OCI-LY1 (cell line): ENCODE results near the gene KLF3.

Experiments
- H2AFZ ChIP-seq: fragments of 200-600 bp; sonication (generic), shearing (Covaris generic); 2 replicates; pipeline ENCODE4 v1.6.0; 2014; ENCODE audit warnings: antibody characterized with exemption, mild to moderate bottlenecking, low read length
- H3F3A ChIP-seq: fragments of 200-600 bp; sonication (generic), shearing (Covaris generic); 2 replicates; pipeline ENCODE4 v1.6.0; 2014; ENCODE audit warnings: mild to moderate bottlenecking, antibody characterized with exemption, low read length, moderate library complexity; ENCODE audit not compliant: insufficient read depth
- H3K27ac ChIP-seq: fragments of 200-600 bp; sonication (generic); 2 replicates; pipeline ENCODE4 v1.5.1; 2014; ENCODE audit warnings: low read length, mixed run types, mild to moderate bottlenecking, low read depth; ENCODE audit not compliant: poor library complexity, severe bottlenecking
- H3K27me3 ChIP-seq: fragments of 200-600 bp; sonication (generic); 2 replicates; pipeline ENCODE4 v1.6.0; 2014; ENCODE audit warnings: antibody characterized with exemption, mild to moderate bottlenecking, low read length, moderate library complexity; ENCODE audit not compliant: insufficient read depth
- H3K36me3 ChIP-seq: fragments of 200-600 bp; sonication (generic); 2 replicates; pipeline ENCODE4 v1.6.1; 2014; ENCODE audit warnings: mild to moderate bottlenecking, antibody characterized with exemption, low read length, moderate library complexity, mixed read lengths; ENCODE audit not compliant: insufficient read depth
- H3K4me1 ChIP-seq: fragments of 200-600 bp; sonication (generic); 2 replicates; pipeline ENCODE4 v1.5.1; 2014; ENCODE audit warnings: mild to moderate bottlenecking, low read length, moderate library complexity; ENCODE audit not compliant: insufficient read depth, severe bottlenecking
- H3K4me2 ChIP-seq: fragments of 200-600 bp; sonication (generic), shearing (Covaris generic); 2 replicates; pipeline ENCODE4 v1.6.1; 2014; ENCODE audit warnings: low read length
- H3K4me3 ChIP-seq: fragments of 200-600 bp; sonication (generic); 2 replicates; pipeline ENCODE4 v1.5.1; 2014; ENCODE audit warnings: low read length, low read depth, mild to moderate bottlenecking, mixed read lengths; ENCODE audit not compliant: poor library complexity, severe bottlenecking
- H3K79me2 ChIP-seq: fragments of 200-600 bp; shearing (Covaris generic); 2 replicates; pipeline ENCODE4 v1.6.1; 2016; ENCODE audit warnings: mixed run types, low read length, mixed read lengths; ENCODE audit not compliant: insufficient read depth
- H3K9ac ChIP-seq: fragments of 200-600 bp; sonication (generic), shearing (Covaris generic); 2 replicates; pipeline ENCODE4 v1.6.1; 2014; ENCODE audit warnings: mild to moderate bottlenecking, low read length, mixed read lengths
- H3K9me2 ChIP-seq: fragments of 200-600 bp; sonication (generic), shearing (Covaris generic); 2 replicates; pipeline ENCODE4 v1.6.1; 2014; ENCODE audit warnings: low read depth, mild to moderate bottlenecking, low read length, mixed read lengths
- H3K9me3 ChIP-seq: fragments of 200-600 bp; shearing (Covaris generic); 2 replicates; pipeline ENCODE4 v1.6.1; 2014; ENCODE audit warnings: low read length, mixed read lengths
- H4K20me1 ChIP-seq: fragments of 200-600 bp; sonication (generic), shearing (Covaris generic); 2 replicates; pipeline ENCODE4 v1.6.0; 2016; ENCODE audit warnings: mild to moderate bottlenecking, low read length; ENCODE audit not compliant: insufficient read depth
- CTCF ChIP-seq: fragments of 200-600 bp; sonication (generic), shearing (Covaris generic); IDR thresholded peaks from 2 replicates; pipeline ENCODE4 v1.5.1; 2017; ENCODE audit warnings: mild to moderate bottlenecking, antibody characterized with exemption, low read length, moderate library complexity, mixed read lengths
- EZH2 ChIP-seq: fragments of 200-600 bp; sonication (generic), shearing (Covaris generic); IDR thresholded peaks from 2 replicates; pipeline ENCODE4 v1.8.0; 2017; ENCODE audit warnings: borderline replicate concordance, mixed run types, mild to moderate bottlenecking, antibody characterized with exemption, low read length, moderate library complexity, mixed read lengths

The KLF3 gene

DNA sequence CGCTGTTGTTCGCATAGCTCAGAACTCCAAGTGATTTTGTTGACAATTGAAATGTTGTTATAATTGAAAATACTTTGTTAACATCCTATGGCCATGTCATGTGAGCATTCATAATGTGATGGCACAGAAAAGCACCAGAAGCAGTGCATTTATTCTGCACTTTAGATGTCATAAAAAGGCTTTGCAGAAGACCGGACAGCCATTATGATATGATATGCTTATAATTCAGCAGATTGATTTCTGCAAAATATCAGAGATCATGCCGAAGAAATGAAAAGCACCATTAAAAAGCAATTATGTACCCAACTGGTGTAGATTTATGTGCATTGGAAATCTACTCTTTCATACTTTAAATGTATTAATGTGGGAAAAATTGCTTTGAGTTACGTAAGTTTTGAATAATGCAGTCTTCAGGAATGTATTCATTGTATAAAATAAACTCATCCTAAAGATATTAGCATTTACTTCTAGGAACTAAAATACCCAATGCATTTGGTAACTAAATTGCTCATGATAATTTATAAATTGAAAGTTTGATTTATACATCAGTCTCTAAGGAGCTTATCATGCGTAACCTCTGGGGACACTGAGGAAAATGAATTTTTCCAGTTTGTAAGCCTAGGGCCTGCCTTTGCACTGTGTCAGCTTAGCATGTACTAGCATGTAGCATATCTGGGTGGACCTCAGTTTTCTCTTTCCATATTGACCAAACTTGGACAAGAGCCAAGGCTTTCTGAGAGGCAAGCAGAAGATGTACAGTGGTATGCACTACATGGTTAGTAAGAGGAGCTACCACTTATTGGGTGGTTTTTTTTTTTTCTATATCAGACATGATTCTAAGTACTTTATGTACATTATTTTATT lies 75.2 kb downstream of the KLF3 start:
- H3K4me3 ChIP-seq, result no peak overlapping the region
- no peak overlapping the region for H3K4me2 ChIP-seq
- H2AFZ ChIP-seq, result no peak overlapping the region
- TF ChIP-seq EZH2 (no peak), CTCF (no peak)
- H3K9me2 ChIP-seq, result no peaks in the 10 kb centered on the region
- H4K20me1 ChIP-seq, result no peaks in the 10 kb centered on the region
- no peaks in the 10 kb centered on the region for H3K27me3 ChIP-seq
- no peaks in the 10 kb centered on the region for H3K4me1 ChIP-seq
- no peaks in the 10 kb centered on the region for H3K9me3 ChIP-seq
- no peaks in the 10 kb centered on the region for H3K79me2 ChIP-seq
- H3K27ac ChIP-seq, result no peak overlapping the region
- H3K36me3 ChIP-seq, result no peaks in the 10 kb centered on the region
- H3K9ac ChIP-seq, result no peak overlapping the region
- H3F3A ChIP-seq, result no peaks in the 10 kb centered on the region

- Histone ChIP-seq H3K27me3 (no peaks in the 10 kb centered on the region), H3F3A (no peaks in the 10 kb centered on the region), H3K4me1 (no peaks in the 10 kb centered on the region), H3K36me3 (no peaks in the 10 kb centered on the region), H3K9me3 (no peaks in the 10 kb centered on the region), H3K79me2 (no peaks in the 10 kb centered on the region), H3K4me2 (no peak overlapping the region), H3K9ac (no peak overlapping the region), H2AFZ (no peak overlapping the region), H3K27ac (no peak overlapping the region), H3K4me3 (no peak overlapping the region), H4K20me1 (no peaks in the 10 kb centered on the region), H3K9me2 (no peaks in the 10 kb centered on the region)
- TF ChIP-seq CTCF, result no peak
- no peak for TF ChIP-seq EZH2
Measured at GRCh38 chr4:38740303-38740702, 76.3 kb downstream of the KLF3 start.

DNA sequence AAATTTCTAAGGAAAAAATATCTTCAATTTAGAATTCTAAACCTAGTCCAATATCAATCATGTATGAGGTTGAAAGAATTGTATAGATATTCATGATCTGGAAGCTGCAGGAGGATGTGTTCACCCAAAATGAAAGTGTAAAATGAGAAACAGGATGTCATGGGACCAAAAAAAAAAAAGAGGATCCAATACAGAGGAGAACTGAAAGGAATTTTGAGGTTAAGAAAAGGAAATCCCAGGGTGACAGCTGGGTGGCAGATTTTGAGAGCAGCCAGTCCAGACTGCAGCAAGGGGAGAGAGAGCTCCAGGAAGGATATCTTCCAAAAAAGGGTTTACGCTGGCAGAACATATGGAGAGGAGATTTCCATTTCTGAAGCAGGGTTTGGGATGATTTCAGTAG lies 79.9 kb downstream of the KLF3 start:
- no peaks in the 10 kb centered on the region; the same call in 1 of the 2 replicates for H3K36me3 ChIP-seq
- no peak for TF ChIP-seq CTCF
- no peak for TF ChIP-seq EZH2
- no peak overlapping the region for H3K9ac ChIP-seq

More for the DNA sequence above, 79.9 kb downstream of the KLF3 start:
- no peaks in the 10 kb centered on the region for H3K9me2 ChIP-seq
- no peak overlapping the region for H3K27ac ChIP-seq
- no peaks in the 10 kb centered on the region for H3K79me2 ChIP-seq
- no peaks in the 10 kb centered on the region for H4K20me1 ChIP-seq
- no peak overlapping the region for H2AFZ ChIP-seq
- H3K4me2 ChIP-seq, result no peak overlapping the region
- no peaks in the 10 kb centered on the region for H3K27me3 ChIP-seq
- no peaks in the 10 kb centered on the region for H3K4me1 ChIP-seq
- H3K9me3 ChIP-seq, result peaks cover 16% of the 10 kb centered on the region
- H3F3A ChIP-seq, result no peaks in the 10 kb centered on the region
- H3K4me3 ChIP-seq, result no peak overlapping the region
